Bronchial epithelial cell (primary cell): Measurements from ENCODE around the gene PDZD2. TPM values are rescaled to one million over a fixed set of nuclear protein-coding genes. Genes with fewer than 3 reads are reported as not detected.

Source experiments
- DNase-seq: peaks from one replicate; pipeline ENCODE4 v3.0.0-alpha.2; 2010; ENCODE audit warnings: low read depth
- FAIRE-seq: peaks from 2 replicates; lab custom pipeline; 2011; peaks lifted over from hg19 to GRCh38; lab: Jason Lieb, UNC
- H3K27me3 ChIP-seq: 2 replicates; pipeline ENCODE4 v1.5.1; 2011; ENCODE audit warnings: low read length; ENCODE audit not compliant: control insufficient read depth, insufficient read depth
- H3K36me3 ChIP-seq: 2 replicates; pipeline ENCODE4 v1.5.1; 2011; ENCODE audit warnings: low read length; ENCODE audit not compliant: control insufficient read depth, insufficient read depth
- H3K4me3 ChIP-seq: 2 replicates; pipeline ENCODE4 v1.5.1; 2011; ENCODE audit warnings: mild to moderate bottlenecking, low read depth, low read length, control low read depth
- CTCF ChIP-seq: IDR thresholded peaks from 2 replicates; pipeline ENCODE4 v1.5.1; 2011; ENCODE audit warnings: mild to moderate bottlenecking, moderate library complexity, low read length, control low read depth, inconsistent platforms; ENCODE audit not compliant: insufficient read depth, severe bottlenecking
- total RNA-seq: library from RNA; depleted of rRNA; stranded (reverse); fragments of >200 nt; gene quantifications from 2 replicates; pipeline ENCODE4 v1.2.1, GENCODE V29; 2014

Gene PDZD2
- total RNA-seq, 1 donor from 2014 or later, result 1.8 TPM

GRCh38 chr5:31889001-31889561 lies 250.2 kb downstream of the PDZD2 start:
- FAIRE-seq, result no peak
- no peak for TF ChIP-seq CTCF
- H3K4me3 ChIP-seq, result no peak overlapping the region
- no peaks in the 10 kb centered on the region for H3K36me3 ChIP-seq
- DNase-seq, result no peak
- no peaks in the 10 kb centered on the region for H3K27me3 ChIP-seq

- FAIRE-seq, result no peak
- DNase-seq, result no peak
- H3K27me3 ChIP-seq, result no peaks in the 10 kb centered on the region
- H3K4me3 ChIP-seq, result no peak overlapping the region
- no peak for TF ChIP-seq CTCF
- H3K36me3 ChIP-seq, result no peaks in the 10 kb centered on the region
These were observed 251.1 kb downstream of the PDZD2 start for GRCh38 chr5:31890046-31890445.

- Histone ChIP-seq H3K36me3 (no peaks in the 10 kb centered on the region), H3K4me3 (no peak overlapping the region), H3K27me3 (no peaks in the 10 kb centered on the region)
- DNase-seq, result no peak
- TF ChIP-seq CTCF, result no peak
- FAIRE-seq, result no peak
These were observed 255.2 kb downstream of the PDZD2 start for GRCh38 chr5:31894141-31894540.

GRCh38 chr5:31895199-31895820 lies 256.4 kb downstream of the PDZD2 start:
- Histone ChIP-seq H3K36me3 (no peaks in the 10 kb centered on the region), H3K27me3 (no peaks in the 10 kb centered on the region), H3K4me3 (no peak overlapping the region)
- no peak for TF ChIP-seq CTCF
- DNase-seq (no peak), FAIRE-seq (no peak)

- Histone ChIP-seq H3K27me3 (no peaks in the 10 kb centered on the region), H3K4me3 (no peak overlapping the region), H3K36me3 (no peaks in the 10 kb centered on the region)
- TF ChIP-seq CTCF, result no peak
- FAIRE-seq, result peak; percentile 83
- no peak for DNase-seq
These were observed 259.2 kb downstream of the PDZD2 start for GRCh38 chr5:31898036-31898632.
